RPMI8226 (cell line): ENCODE data around the gene ARHGAP6.
"Not testable (repeated sequence)": the region's sequence is repeated elsewhere in the genome, so short reads cannot be mapped to it uniquely, and the experiment has no call there.

Source experiments
- DNase-seq: peaks from one replicate; pipeline ENCODE4 v3.0.0-alpha.2; 2015

The ARHGAP6 gene

GRCh38 chrX:11567528-11568220 lies 98.0 kb downstream of the ARHGAP6 start:
- no peak for DNase-seq

DNA sequence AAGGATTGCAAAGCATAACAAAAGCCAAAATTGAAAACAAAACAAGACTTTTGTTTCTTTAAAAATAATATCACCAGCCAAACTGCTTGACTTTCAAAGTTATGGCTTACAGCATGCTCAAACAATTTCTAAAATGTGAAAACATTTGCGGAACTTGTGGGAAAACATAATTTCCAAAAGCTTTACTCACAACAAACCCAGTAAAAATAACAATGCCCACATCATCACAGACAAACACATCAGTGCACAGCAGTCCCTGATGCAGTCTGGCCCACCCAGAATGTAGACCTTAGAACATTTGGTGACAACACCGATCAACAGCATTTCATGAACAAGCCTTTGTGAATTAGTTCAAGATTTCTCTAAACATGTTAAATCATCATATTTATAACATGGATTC lies 98.9 kb downstream of the ARHGAP6 start:
- DNase-seq, result no peak

DNA sequence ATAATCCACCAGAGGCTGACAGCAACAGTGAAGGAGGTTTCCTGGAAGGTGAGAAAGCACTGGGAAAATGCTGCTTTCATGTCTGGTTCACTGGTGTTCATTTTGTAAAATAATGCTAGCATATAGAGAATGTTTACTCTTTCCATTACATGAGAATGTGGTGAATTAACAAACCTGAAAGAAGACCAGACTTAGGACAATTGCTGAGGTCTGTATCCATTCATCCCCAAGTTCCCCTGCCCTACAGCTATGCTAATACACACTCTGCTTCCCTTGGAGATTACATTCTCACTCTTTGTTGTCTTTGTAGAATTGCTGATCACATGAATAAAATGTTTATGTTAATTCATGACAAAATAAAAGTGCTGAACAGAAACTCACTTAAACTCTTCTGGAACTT lies 99.5 kb downstream of the ARHGAP6 start:
- DNase-seq, result no peak

- DNase-seq, result no peak
Measured at GRCh38 chrX:11564546-11564945, 101.2 kb downstream of the ARHGAP6 start.

DNA sequence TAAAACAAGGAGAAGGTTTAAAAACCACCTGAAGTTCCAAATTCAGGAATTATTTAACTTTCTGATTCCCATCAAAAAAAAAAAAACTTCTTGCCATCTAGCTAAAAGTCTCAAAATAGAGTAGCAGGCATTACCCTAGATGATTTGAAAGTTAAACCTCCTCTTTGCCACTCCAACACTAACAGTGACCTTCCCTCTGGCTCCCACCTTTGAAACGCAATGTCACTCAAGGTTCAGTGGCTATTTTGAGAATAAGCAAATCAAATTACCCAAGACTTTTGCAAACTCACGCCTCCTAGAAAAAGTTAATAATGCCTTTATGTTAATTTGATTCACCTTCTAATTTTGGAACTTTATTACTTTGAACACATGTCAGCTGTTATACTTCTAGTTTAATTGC lies 103.2 kb downstream of the ARHGAP6 start:
- no peak for DNase-seq

- peak; percentile 33 for DNase-seq
Measured at GRCh38 chrX:11558972-11559371, 106.7 kb downstream of the ARHGAP6 start.

DNA sequence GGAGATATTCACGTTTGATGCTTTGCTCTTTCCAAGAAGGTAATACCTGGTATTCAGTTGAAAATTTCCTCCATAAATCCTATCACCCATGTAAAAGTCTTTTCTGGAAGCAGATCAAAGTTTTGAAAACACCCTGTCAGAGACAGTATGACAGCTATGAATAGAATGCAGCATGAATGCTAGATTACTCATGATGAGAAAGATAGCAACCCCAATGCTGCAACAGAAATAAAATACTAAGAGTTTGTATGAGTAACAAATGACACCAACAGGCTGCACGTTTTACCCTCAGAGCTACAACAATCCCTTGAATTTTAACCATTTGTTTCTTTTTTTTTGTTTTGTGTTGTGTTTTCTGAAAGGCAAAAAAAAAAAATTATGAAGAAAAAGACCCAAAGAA lies 108.6 kb downstream of the ARHGAP6 start:
- no peak for DNase-seq

DNA sequence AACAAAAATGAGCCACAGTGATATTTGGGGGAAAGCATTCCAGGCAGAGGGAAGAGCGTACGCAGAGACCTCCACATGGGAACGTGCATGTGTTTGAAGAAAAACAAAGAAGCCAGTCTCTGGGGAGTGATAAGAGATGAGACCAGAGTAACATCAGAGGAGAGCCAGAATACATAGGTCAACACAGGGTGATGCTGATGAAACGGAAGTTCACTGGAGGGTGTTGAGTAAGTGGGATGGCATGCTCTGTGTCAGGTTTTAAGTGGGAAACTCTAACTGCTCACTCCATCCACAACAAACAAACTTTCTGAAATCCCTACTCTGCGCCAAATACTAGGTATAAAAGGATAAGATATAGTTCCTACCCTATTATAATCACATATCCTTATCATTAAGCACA lies 110.0 kb downstream of the ARHGAP6 start:
- DNase-seq, result no peak

DNA sequence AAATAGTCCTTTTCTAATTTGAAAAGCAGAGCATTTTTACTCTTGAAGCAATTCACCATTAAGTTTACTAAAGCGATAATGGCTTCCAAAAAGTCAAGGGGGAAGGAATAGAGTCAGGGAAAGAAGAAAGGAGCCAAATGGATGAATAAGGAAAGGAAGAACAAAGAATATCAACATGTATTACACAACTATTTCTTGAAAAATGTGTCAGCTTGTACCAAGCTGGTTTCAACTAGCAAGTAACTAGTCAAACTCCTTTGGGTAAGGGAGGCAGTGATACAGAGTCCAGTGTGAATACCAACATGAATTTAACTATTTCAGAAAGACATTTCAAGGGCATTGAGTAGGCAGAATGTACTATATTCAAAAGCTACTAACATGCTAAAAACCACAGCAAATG lies 112.1 kb downstream of the ARHGAP6 start:
- DNase-seq, result no peak

DNA sequence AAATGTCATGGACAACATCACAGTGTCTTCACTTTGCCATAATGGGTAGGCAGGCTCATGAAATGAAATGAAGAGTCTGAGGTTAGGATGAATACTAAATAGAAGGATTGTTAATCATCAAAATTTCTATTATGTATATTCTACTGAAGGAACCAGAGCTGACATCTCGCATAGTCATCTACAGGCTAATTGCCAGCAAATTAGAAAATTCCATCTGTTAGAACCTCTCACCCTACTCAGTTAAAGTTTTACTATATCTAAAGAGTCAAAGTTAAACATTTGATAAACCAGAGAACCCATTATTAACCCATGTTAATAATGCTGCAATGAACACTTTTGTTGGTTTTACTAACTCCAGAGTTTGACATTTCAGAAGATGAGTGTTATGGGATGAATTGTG lies 114.6 kb downstream of the ARHGAP6 start:
- no peak for DNase-seq

GRCh38 chrX:11546917-11547316 lies 118.8 kb downstream of the ARHGAP6 start:
- no peak for DNase-seq

- DNase-seq, result no peak
Measured at GRCh38 chrX:11543249-11543648, 122.5 kb downstream of the ARHGAP6 start.

DNA sequence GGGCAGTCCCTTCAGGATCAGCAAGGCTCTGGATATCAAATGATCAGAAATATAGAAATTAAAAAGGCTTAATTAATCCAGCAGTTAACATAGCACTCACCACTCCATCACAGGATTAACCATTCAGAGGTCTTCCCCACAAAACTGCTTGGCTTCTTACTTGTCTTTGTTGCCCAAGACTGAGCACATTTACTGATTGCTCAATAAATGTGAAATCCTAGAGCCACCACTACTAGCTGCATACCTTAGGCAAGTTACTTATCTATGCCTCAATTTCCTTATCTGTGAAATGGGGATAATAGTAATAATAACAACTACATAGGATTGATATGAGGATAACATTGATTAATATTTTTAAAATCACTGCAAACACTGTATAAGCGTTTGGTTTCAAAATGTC lies 124.2 kb downstream of the ARHGAP6 start:
- no peak for DNase-seq

DNA sequence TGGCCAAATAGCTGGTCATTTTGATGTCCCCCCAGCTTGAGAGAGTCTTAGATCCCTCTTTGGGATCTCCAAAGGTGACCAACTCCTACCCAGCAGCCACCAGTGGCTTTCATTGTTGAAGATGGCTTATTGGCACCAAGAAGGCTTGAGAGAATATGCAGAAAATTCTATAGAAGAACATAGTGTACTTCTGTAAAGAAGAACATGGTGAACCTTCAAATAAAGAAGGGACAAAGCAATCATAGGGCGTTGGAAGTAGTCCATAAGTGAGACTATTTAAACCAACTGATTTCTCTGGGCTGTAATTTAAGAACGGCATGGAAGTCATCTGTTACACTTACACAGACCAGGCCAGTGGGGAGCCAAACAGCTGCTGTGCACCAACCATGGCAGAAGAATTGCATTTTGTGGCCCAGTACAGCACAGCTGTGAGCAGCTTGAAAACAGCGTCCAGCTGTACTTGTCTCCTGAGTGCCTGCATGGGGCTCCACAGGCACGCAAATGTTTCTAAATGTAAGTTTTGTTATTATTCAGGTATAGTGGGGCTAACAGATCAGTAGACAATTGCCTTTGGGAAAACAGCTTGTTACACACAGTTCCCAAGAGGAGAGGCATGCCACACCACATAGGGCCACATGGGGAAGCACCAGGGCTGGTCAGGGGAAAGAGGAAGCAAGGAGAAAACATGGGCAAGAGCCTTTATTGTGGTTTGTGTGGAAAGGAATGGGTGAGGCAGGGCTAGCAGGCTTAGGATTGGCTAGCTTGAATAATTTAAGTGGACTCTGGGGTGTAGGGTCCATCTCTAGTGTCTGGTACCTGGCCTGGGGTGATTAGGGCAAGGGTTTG lies 125.0 kb downstream of the ARHGAP6 start:
- DNase-seq, result no peak

DNA sequence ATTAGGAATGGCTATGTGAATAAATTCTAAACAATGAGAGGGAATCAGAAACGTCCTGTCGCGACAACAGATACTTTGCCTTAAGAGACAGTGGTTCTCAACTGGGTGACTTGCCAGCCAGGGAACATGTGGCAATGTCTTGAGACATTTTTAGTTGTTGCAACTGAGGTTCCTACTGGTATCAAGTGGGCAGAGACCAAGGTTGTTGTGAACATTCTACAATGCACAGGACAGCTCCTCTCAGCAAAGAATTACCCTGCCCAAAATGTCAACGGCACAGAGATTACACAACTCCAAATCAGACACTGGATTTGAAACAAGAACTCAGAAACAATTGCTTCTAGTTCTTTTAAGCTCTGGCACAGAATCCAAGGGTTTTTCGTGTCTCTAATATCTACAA lies 128.6 kb downstream of the ARHGAP6 start:
- DNase-seq, result no peak

GRCh38 chrX:11535156-11535919 lies 130.4 kb downstream of the ARHGAP6 start:
- DNase-seq, result no peak

- DNase-seq, result peak; percentile 65
Measured at GRCh38 chrX:11533199-11533651, 132.5 kb downstream of the ARHGAP6 start.

GRCh38 chrX:11532291-11533078 lies 133.2 kb downstream of the ARHGAP6 start:
- no peak for DNase-seq

- DNase-seq, result no peak
Measured at GRCh38 chrX:11531226-11531625, 134.5 kb downstream of the ARHGAP6 start.

DNA sequence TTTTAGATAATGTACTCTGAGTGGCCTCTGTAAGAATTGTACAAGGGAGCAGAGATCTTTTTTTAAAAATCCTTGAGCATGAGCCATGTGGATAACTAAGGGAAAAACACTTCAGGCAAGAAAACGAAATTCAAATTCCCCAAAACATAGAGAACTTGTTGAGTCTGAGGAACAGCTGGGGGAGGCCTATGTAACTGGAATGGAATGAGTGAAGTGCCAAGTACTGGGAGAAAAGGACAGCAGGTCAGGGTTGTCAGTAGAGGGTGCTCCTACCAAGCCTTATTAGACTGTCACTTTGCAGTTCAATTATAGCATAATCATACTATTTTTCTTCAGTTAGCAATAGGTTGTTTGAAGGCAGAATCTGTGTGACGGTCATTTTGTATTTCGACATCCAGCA lies 135.1 kb downstream of the ARHGAP6 start:
- DNase-seq, result no peak

DNA sequence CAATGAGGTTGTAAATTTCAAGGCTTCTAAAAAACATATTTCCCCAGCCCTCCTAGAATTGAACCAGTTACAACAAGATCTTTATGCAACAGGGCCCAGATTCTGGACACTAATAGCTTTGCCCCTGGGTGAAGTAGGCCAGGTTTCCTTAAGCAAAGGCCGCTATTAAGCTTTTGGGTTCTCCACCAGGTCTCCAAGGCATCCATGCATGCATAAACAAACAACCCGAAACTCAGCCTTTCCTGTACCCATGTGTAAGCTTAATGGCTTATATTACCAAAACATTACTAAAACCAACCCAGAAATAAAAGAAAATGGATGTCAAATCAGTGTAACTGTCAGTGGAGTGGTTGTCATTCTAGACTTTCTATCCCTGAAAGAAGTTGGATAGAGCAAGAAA lies 137.1 kb downstream of the ARHGAP6 start:
- DNase-seq, result no peak

DNA sequence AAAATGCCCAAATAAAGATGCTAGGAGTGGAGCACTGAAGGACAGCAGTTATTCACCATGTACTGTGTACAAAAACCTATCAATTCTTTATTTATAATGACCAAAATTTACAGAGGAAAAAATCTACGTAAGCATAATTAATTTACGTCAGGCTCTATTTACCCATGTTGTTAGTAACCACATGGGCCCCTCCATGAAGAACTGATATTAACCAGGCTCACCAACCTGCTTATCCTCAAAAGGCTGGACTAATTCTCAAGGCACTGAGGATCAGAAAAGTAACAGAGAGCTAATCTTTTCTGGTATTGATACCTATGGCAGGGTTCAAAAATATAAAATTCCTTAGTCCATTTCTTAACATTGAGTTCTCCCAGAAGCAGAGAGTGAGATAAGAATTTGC lies 140.0 kb downstream of the ARHGAP6 start:
- DNase-seq, result no peak

GRCh38 chrX:11519234-11519633 lies 146.5 kb downstream of the ARHGAP6 start:
- not testable (repeated sequence) for DNase-seq
